ENCODE results near the gene MAP3K20.
"Not testable (repeated sequence)": the region's sequence is repeated elsewhere in the genome, so short reads cannot be mapped to it uniquely, and the experiment has no call there.

MAP3K20 gene

DNA sequence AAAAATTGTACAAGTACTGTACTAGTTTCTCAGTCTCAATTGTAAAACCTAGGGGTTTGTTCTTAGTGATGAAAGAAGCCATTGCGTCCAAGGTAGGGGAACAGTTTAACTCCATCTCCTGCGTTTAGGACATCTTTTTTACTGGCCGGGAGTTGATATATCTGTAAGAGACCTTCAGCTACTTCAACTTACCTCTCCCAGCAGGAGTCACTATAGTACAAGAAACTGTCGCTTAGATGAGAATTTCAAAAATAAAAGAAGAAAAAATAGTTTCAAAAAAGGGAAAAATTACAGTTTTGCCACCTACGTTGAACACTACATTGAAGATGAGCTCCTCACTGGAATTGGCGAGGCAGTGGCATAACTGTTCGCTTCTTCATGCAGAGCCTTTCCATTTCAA is 122.7 kb downstream of the MAP3K20 start:
- no peak overlapping the region for H2AFZ ChIP-seq (ENCODE audit: low read length, unreplicated experiment)
- H3K79me2 ChIP-seq (ENCODE audit: control insufficient read depth, insufficient read depth, low read length, unreplicated experiment): no peaks in the 10 kb centered on the region
- peaks cover 13% of the 10 kb centered on the region; the same call in 1 of the 2 replicates for H3K36me3 ChIP-seq (ENCODE audit: insufficient read depth, low read length)
- H3K4me1 ChIP-seq (ENCODE audit: control insufficient read depth, insufficient read depth, low read length, unreplicated experiment): no peaks in the 10 kb centered on the region
- no peak overlapping the region for H3K4me3 ChIP-seq (ENCODE audit: low read depth, low read length)
- H3K27ac ChIP-seq (ENCODE audit: low read depth, low read length): no peak overlapping the region
- no peaks in the 10 kb centered on the region for H3K27me3 ChIP-seq (ENCODE audit: insufficient read depth, low read length)

DNA sequence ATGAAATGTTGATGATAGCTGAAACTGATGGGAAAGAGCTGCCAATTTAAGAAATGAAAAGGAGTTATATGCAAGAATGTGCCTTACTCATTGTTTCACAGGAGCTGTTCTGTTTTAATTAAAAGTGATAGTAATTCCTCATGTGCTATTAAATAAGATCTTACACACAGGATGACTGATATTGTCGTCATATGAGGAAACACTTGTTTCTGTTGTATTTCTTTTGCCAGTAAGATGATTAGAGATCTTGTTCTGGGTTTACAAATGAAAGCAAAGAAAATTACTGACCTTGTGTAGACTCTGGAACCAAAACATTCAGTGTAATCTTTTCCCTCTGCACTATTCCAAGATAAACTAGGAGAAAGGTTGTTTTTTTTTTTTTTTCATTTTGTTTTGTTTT is 123.6 kb downstream of the MAP3K20 start:
- peaks cover 13% of the 10 kb centered on the region; the same call in 1 of the 2 replicates for H3K36me3 ChIP-seq (ENCODE audit: insufficient read depth, low read length)
- H3K4me3 ChIP-seq (ENCODE audit: low read depth, low read length): no peak overlapping the region
- H2AFZ ChIP-seq (ENCODE audit: low read length, unreplicated experiment): no peak overlapping the region
- no peaks in the 10 kb centered on the region for H3K27me3 ChIP-seq (ENCODE audit: insufficient read depth, low read length)
- no peaks in the 10 kb centered on the region for H3K79me2 ChIP-seq (ENCODE audit: control insufficient read depth, insufficient read depth, low read length, unreplicated experiment)
- H3K27ac ChIP-seq (ENCODE audit: low read depth, low read length): no peak overlapping the region
- H3K4me1 ChIP-seq (ENCODE audit: control insufficient read depth, insufficient read depth, low read length, unreplicated experiment): no peaks in the 10 kb centered on the region

DNA sequence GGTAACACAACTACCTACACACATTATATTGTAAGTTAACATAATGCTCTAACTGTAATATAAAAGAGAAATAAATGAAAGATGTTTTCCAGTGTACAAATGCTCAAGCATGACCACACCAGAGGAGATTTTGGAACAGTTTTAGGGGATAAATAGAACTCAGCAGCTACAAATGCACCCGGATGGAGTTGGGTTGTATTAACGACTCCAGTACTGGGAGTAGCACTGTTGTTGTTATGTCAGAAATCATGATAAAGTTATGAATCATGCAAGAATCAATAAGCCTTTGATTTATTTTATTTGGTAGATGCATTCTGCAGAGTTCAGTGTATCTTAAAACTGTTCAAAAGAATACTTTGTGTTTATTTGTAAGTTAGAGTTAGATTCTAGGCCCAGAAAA is 126.9 kb downstream of the MAP3K20 start:
- H3K36me3 ChIP-seq (ENCODE audit: insufficient read depth, low read length): peaks cover 13% of the 10 kb centered on the region; the same call in 1 of the 2 replicates
- H3K4me3 ChIP-seq (ENCODE audit: low read depth, low read length): no peak overlapping the region
- H3K4me1 ChIP-seq (ENCODE audit: control insufficient read depth, insufficient read depth, low read length, unreplicated experiment): no peaks in the 10 kb centered on the region
- H3K27ac ChIP-seq (ENCODE audit: low read depth, low read length): no peak overlapping the region
- H3K27me3 ChIP-seq (ENCODE audit: insufficient read depth, low read length): no peaks in the 10 kb centered on the region
- no peaks in the 10 kb centered on the region for H3K79me2 ChIP-seq (ENCODE audit: control insufficient read depth, insufficient read depth, low read length, unreplicated experiment)
- H2AFZ ChIP-seq (ENCODE audit: low read length, unreplicated experiment): no peak overlapping the region

DNA sequence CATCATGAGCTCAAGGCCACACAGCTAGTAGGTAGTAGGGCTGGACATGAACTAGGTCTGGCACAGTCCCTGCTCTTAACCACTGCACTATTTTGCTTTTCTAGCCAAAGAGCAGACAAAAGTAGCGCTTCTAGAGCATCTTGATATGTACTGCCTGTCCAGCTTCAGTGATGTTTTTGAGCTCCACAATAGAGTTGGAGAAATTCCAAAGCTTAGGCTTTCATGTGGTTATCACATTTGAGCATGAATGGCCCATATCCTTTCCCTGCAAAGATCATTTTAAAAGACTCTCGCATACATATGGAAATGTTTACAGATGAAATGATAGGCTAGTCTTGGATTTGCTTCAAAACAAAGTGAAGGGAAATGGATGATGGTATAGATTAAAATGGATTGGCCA is 128.7 kb downstream of the MAP3K20 start:
- H3K4me3 ChIP-seq (ENCODE audit: low read depth, low read length): no peak overlapping the region
- no peak overlapping the region for H3K27ac ChIP-seq (ENCODE audit: low read depth, low read length)
- no peak overlapping the region for H2AFZ ChIP-seq (ENCODE audit: low read length, unreplicated experiment)
- H3K79me2 ChIP-seq (ENCODE audit: control insufficient read depth, insufficient read depth, low read length, unreplicated experiment): no peaks in the 10 kb centered on the region
- H3K4me1 ChIP-seq (ENCODE audit: control insufficient read depth, insufficient read depth, low read length, unreplicated experiment): no peaks in the 10 kb centered on the region
- H3K27me3 ChIP-seq (ENCODE audit: insufficient read depth, low read length): no peaks in the 10 kb centered on the region
- H3K36me3 ChIP-seq (ENCODE audit: insufficient read depth, low read length): no peaks in the 10 kb centered on the region

DNA sequence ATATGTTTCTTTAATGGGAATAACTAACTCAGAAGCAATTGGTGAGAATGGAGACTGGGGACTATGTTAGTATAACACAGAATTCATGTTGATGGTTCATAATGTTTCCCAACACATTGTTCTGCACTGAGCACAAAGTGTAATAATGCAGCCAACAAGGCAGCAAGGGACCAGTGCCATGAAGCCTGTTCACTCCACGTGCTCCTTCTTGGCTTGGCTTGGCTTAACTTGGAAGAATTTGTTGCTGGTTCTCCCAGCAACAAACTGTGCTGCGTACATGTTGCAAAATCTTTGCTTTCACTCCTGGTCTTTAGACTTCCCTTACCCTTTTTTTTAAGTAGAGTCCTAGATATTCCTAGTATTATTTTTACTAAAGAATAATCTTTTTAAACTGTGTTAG is 129.7 kb downstream of the MAP3K20 start:
- H3K79me2 ChIP-seq (ENCODE audit: control insufficient read depth, insufficient read depth, low read length, unreplicated experiment): no peaks in the 10 kb centered on the region
- H3K27me3 ChIP-seq (ENCODE audit: insufficient read depth, low read length): no peaks in the 10 kb centered on the region
- no peak overlapping the region for H2AFZ ChIP-seq (ENCODE audit: low read length, unreplicated experiment)
- no peak overlapping the region for H3K4me3 ChIP-seq (ENCODE audit: low read depth, low read length)
- no peaks in the 10 kb centered on the region for H3K36me3 ChIP-seq (ENCODE audit: insufficient read depth, low read length)
- H3K4me1 ChIP-seq (ENCODE audit: control insufficient read depth, insufficient read depth, low read length, unreplicated experiment): peaks cover 3% of the 10 kb centered on the region
- peak overlapping the region; percentile 50; the same call in 1 of the 2 replicates for H3K27ac ChIP-seq (ENCODE audit: low read depth, low read length)

DNA sequence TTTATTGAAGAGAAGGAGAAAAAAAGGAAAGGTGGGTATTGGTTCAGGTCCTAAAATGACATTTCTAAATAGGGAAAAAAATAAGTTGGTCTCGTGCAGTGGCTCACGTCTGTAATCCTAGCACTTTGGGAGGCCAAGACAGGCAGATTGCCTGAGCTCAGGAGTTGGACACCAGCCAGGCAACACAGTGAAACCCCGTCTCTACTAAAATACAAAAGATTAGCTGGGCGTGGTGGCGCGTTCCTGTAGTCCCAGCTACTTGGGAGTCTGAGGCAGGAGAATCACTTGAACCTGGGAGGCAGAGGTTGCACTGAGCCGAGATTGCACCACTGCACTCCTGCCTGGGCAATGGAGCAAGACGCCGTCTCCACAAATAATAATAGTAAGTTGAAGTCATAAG is 131.5 kb downstream of the MAP3K20 start:
- not testable (repeated sequence) for H3K4me1 ChIP-seq (ENCODE audit: control insufficient read depth, insufficient read depth, low read length, unreplicated experiment)

DNA sequence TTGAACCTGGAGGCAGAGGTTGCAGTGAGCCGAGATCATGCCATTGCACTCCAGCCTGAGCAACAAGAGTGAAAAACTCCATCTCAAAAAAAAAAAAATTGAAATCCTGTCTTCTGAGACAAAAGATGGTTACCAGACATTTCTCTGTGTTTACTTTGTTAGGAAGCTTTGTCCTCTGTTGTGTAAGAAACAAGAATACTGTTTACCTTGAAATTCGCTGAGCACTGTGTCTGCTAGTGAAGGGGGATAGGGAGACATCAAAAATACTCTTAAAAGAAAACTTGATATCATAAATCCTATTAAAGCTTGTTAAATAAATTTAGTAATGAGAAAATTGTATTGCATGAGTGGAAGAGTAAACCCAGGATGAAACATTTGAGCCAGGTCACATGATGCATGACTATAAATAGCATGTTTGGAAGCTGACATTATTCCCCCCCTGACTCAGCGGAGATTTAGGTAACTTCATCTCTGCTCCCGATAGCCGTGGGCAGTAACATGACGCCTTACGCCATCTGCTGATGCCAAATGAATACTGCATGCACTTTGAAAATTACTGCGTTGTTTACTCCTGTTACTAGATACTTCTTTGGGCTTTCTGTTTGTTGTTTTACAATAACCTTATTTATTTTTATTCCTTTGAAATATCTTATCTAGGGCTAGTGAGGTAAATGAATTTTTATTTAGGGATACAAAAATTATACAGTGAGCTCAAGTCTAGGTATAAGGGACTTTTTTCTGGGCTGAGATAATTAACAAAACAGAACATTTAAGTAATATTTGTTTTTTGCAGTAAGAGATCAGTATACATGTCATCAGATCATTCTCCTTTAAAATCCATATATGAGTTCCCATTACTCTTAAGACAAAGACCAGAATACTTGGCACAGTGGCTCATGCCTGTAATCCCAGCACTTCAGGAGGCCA is 134.9 kb downstream of the MAP3K20 start:
- Histone ChIP-seq H3K79me2 (ENCODE audit: control insufficient read depth, insufficient read depth, low read length, unreplicated experiment) (no peaks in the 10 kb centered on the region), H3K4me1 (ENCODE audit: control insufficient read depth, insufficient read depth, low read length, unreplicated experiment) (peaks cover 4% of the 10 kb centered on the region), H3K36me3 (ENCODE audit: insufficient read depth, low read length) (0 out of 2 replicates have a peak, but pooled peaks cover 7% of the 10 kb centered on the region), H3K27me3 (ENCODE audit: insufficient read depth, low read length) (no peaks in the 10 kb centered on the region), H3K27ac (ENCODE audit: low read depth, low read length) (peak overlapping the region; percentile 54), H3K4me3 (ENCODE audit: low read depth, low read length) (no peak overlapping the region), H2AFZ (ENCODE audit: low read length, unreplicated experiment) (no peak overlapping the region)

More for the DNA sequence above, 131.5 kb downstream of the MAP3K20 start:
- H3K36me3 ChIP-seq (ENCODE audit: insufficient read depth, low read length); H3K4me3 ChIP-seq (ENCODE audit: low read depth, low read length); H3K27me3 ChIP-seq (ENCODE audit: insufficient read depth, low read length); H3K79me2 ChIP-seq (ENCODE audit: control insufficient read depth, insufficient read depth, low read length, unreplicated experiment); H3K27ac ChIP-seq (ENCODE audit: low read depth, low read length); H2AFZ ChIP-seq (ENCODE audit: low read length, unreplicated experiment): not testable (repeated sequence)

DNA sequence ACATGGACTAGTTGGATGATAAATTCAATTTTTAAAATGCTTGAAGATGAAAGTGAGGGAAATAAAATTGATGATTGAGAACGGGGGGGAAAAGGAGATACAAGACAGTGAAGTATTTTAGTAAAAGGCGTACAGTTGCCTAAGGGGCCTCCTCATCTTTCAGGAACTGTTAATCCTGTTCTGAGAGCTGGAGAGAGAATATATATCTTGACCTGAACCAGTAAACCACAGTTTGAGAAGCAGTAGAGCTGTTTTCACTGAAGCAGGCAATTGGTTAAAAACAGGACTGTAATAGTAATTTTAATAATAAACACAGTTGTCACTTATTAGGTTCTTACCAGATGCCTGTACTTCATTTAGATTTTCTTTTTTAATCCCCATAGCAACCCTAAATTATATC is 137.5 kb downstream of the MAP3K20 start:
- H3K36me3 ChIP-seq (ENCODE audit: insufficient read depth, low read length): 0 out of 2 replicates have a peak, but pooled peaks cover 7% of the 10 kb centered on the region
- peaks cover 4% of the 10 kb centered on the region for H3K4me1 ChIP-seq (ENCODE audit: control insufficient read depth, insufficient read depth, low read length, unreplicated experiment)
- no peak overlapping the region for H3K4me3 ChIP-seq (ENCODE audit: low read depth, low read length)
- H3K27ac ChIP-seq (ENCODE audit: low read depth, low read length): no peak overlapping the region
- no peak overlapping the region for H2AFZ ChIP-seq (ENCODE audit: low read length, unreplicated experiment)
- H3K27me3 ChIP-seq (ENCODE audit: insufficient read depth, low read length): no peaks in the 10 kb centered on the region
- no peaks in the 10 kb centered on the region for H3K79me2 ChIP-seq (ENCODE audit: control insufficient read depth, insufficient read depth, low read length, unreplicated experiment)

DNA sequence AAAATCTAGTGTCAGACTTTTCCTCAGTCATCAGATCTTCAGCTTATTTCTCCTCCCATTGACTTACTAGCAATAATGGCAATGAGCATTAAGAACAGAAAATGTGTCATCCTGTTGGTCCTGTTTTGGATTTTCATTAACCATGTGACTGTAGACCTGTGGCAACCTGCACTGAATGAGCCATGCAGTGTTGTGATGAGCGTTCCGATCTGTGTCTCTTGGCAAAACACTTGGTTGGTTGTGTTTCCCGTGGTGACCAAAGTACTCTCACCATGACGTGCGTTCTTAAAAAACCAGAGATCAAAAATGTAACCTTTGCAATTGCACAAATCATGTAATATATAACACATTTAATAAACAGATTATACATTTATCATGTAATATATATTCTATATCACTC is 138.6 kb downstream of the MAP3K20 start:
- no peak overlapping the region for H3K27ac ChIP-seq (ENCODE audit: low read depth, low read length)

DNA sequence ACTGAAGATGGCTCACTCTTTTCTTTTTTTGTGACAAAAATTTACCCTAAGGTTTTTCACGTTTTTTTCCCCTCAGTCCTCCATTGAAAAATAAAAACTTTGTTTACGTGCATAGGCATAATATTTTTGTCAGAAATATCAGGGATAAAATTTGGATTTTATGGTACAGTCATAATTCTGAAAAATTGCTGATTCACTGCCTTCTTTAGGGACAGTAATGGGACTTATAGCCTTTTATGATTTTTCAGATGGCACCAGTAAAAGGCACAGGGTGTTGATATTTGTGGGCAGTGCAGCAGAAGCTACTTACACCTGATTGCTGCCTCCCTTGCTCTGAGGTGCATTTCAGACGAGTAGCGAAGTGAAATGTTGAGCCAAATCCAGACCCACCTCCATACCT is 139.7 kb downstream of the MAP3K20 start:
- Histone ChIP-seq H3K4me3 (ENCODE audit: low read depth, low read length) (no peak overlapping the region), H3K27me3 (ENCODE audit: insufficient read depth, low read length) (no peaks in the 10 kb centered on the region), H3K4me1 (ENCODE audit: control insufficient read depth, insufficient read depth, low read length, unreplicated experiment) (peaks cover under 1% of the 10 kb centered on the region), H3K36me3 (ENCODE audit: insufficient read depth, low read length) (0 out of 2 replicates have a peak, but pooled peaks cover 7% of the 10 kb centered on the region), H3K79me2 (ENCODE audit: control insufficient read depth, insufficient read depth, low read length, unreplicated experiment) (no peaks in the 10 kb centered on the region), H3K27ac (ENCODE audit: low read depth, low read length) (no peak overlapping the region), H2AFZ (ENCODE audit: low read length, unreplicated experiment) (no peak overlapping the region)

More for the DNA sequence above, 138.6 kb downstream of the MAP3K20 start:
- Histone ChIP-seq H2AFZ (ENCODE audit: low read length, unreplicated experiment) (no peak overlapping the region), H3K4me1 (ENCODE audit: control insufficient read depth, insufficient read depth, low read length, unreplicated experiment) (peaks cover 4% of the 10 kb centered on the region), H3K4me3 (ENCODE audit: low read depth, low read length) (no peak overlapping the region), H3K36me3 (ENCODE audit: insufficient read depth, low read length) (0 out of 2 replicates have a peak, but pooled peaks cover 7% of the 10 kb centered on the region), H3K79me2 (ENCODE audit: control insufficient read depth, insufficient read depth, low read length, unreplicated experiment) (no peaks in the 10 kb centered on the region), H3K27me3 (ENCODE audit: insufficient read depth, low read length) (no peaks in the 10 kb centered on the region)

DNA sequence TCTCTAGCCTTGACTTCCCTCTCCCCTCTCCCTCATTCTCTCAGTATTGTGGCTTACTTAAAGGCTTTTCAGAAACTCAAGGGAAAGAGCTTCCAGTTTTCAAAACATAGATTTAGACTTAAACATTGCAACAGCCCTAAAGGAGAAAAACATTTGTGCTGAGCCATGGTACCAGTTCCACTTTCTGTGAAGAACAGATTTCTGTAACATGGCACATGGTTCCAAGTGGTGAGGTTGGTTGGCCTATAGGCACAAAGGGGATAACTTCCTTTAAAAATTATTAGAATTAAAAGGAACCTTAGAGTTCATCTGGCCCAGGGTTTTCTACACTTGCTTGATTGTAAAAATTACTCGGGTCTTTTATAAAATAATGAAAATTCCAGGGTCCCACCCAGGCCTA is 140.4 kb downstream of the MAP3K20 start:
- H3K4me1 ChIP-seq (ENCODE audit: control insufficient read depth, insufficient read depth, low read length, unreplicated experiment): no peaks in the 10 kb centered on the region
- no peak overlapping the region for H3K4me3 ChIP-seq (ENCODE audit: low read depth, low read length)
- H2AFZ ChIP-seq (ENCODE audit: low read length, unreplicated experiment): no peak overlapping the region
- no peaks in the 10 kb centered on the region for H3K27me3 ChIP-seq (ENCODE audit: insufficient read depth, low read length)
- no peaks in the 10 kb centered on the region for H3K79me2 ChIP-seq (ENCODE audit: control insufficient read depth, insufficient read depth, low read length, unreplicated experiment)
- H3K27ac ChIP-seq (ENCODE audit: low read depth, low read length): no peak overlapping the region
- H3K36me3 ChIP-seq (ENCODE audit: insufficient read depth, low read length): peaks cover 7% of the 10 kb centered on the region; the same call in 1 of the 2 replicates
